PC-9 (cell line): ENCODE measurements around the gene CSNK2A1. TPM values are rescaled to one million over a fixed set of nuclear protein-coding genes. Genes with fewer than 3 reads are reported as not detected.
A peak's percentile ranks its signal among the peaks of the same experiment; 100 is the strongest.

Source experiments
- BruUV-seq: library from RNA; stranded (reverse); fragments of 400-500 nt; replicated peaks from 2 replicates; lab custom pipeline; 2021; lab: Mats Ljungman, UMichigan
- CTCF ChIA-PET: fragments of 300-600 bp; sonication (Branson Sonifier 250); formaldehyde crosslinking; loops from one replicate; lab custom pipeline; 2022; ENCODE audit warnings: antibody characterized with exemption; lab: Charles Lee
- POLR2A ChIA-PET: fragments of 300-600 bp; sonication (Branson Sonifier 250); formaldehyde crosslinking; loops from one replicate; lab custom pipeline; 2022; ENCODE audit warnings: antibody characterized with exemption; ENCODE audit not compliant: unreplicated experiment; lab: Charles Lee
- DNase-seq, 2 experiments: peaks; one replicate each; pipeline versions ENCODE4 v3.0.0 to v3.0.0-alpha.2; 2015 to 2022; ENCODE audit warnings: mixed read lengths in 1 of 2
- H2AFZ ChIP-seq: fragments of 200-600 bp; sonication (generic); 2 replicates; pipeline ENCODE4 v1.8.1; 2017; ENCODE audit warnings: antibody characterized with exemption
- H3F3A ChIP-seq: fragments of 200-600 bp; sonication (generic); 2 replicates; pipeline ENCODE4 v1.8.1; 2017; ENCODE audit warnings: antibody characterized with exemption, mild to moderate bottlenecking, low read depth; ENCODE audit not compliant: insufficient read depth
- H3K27ac ChIP-seq: fragments of 200-600 bp; sonication (generic); 2 replicates; pipeline ENCODE4 v1.6.1; 2016; ENCODE audit warnings: mixed run types
- H3K27me3 ChIP-seq: fragments of 200-600 bp; sonication (generic); 2 replicates; pipeline ENCODE4 v1.6.1; 2016; ENCODE audit warnings: low read depth, mixed run types; ENCODE audit not compliant: insufficient read depth
- H3K36me3 ChIP-seq: fragments of 200-600 bp; sonication (generic); 2 replicates; pipeline ENCODE4 v1.6.1; 2016; ENCODE audit warnings: low read depth, mixed run types
- H3K4me1 ChIP-seq: fragments of 200-600 bp; sonication (generic); replicated peaks from 2 replicates; pipeline ENCODE4 v1.6.1; 2016; ENCODE audit warnings: mixed run types; ENCODE audit not compliant: insufficient read depth
- H3K4me2 ChIP-seq: fragments of 200-600 bp; sonication (generic); 2 replicates; pipeline ENCODE4 v1.6.1; 2017; ENCODE audit warnings: mixed run types
- H3K4me3 ChIP-seq: fragments of 200-600 bp; sonication (generic); 2 replicates; pipeline ENCODE4 v1.6.1; 2016; ENCODE audit warnings: mixed run types
- H3K79me2 ChIP-seq: fragments of 200-600 bp; sonication (generic); 2 replicates; pipeline ENCODE4 v1.6.1; 2017; ENCODE audit warnings: low read depth, mixed run types
- H3K9me2 ChIP-seq: fragments of 200-600 bp; sonication (generic); 2 replicates; pipeline ENCODE4 v1.8.1; 2017; ENCODE audit warnings: mild to moderate bottlenecking; ENCODE audit not compliant: insufficient read depth
- H3K9me3 ChIP-seq: fragments of 200-600 bp; sonication (generic); 2 replicates; pipeline ENCODE4 v1.8.1; 2016; ENCODE audit warnings: low read depth; ENCODE audit not compliant: insufficient read depth
- H4K20me1 ChIP-seq: fragments of 200-600 bp; sonication (generic); 2 replicates; pipeline ENCODE4 v1.8.1; 2017; ENCODE audit not compliant: insufficient read depth
- CTCF ChIP-seq: fragments of 200-600 bp; sonication (generic); conservative IDR thresholded peaks from 2 replicates; pipeline ENCODE4 v1.6.1; 2017; ENCODE audit warnings: mixed run types, antibody characterized with exemption, mild to moderate bottlenecking, moderate library complexity
- EZH2 ChIP-seq: fragments of 200-600 bp; sonication (generic); IDR thresholded peaks from 2 replicates; pipeline ENCODE4 v1.8.0; 2017; ENCODE audit warnings: antibody characterized with exemption, low read depth
- intact Hi-C: fragments of 100-400 bp; cut with micrococcal nuclease; formaldehyde crosslinking; loops from one replicate; pipeline ENCODE4 v1.10.0; 2022; ENCODE audit not compliant: unreplicated experiment
- total RNA-seq: library from RNA; stranded (reverse); gene quantifications from 2 replicates; pipeline ENCODE4 v1.2.3, GENCODE V29; 2021

Gene CSNK2A1
- total RNA-seq, 1 experiment from 2014 or later = 222 TPM

GRCh38 chr20:445514-446336 is 97.9 kb downstream of the CSNK2A1 start:
- Histone ChIP-seq H3K9me3 (no peaks in the 10 kb centered on the region), H3K27ac (peak overlapping the region; percentile 13; the same call in 1 of the 2 replicates), H3K4me3 (no peak overlapping the region), H3F3A (peaks cover 6% of the 10 kb centered on the region; the same call in 1 of the 2 replicates), H3K36me3 (peaks cover 23% of the 10 kb centered on the region), H3K4me1 (peaks cover 12% of the 10 kb centered on the region), H3K9me2 (no peaks in the 10 kb centered on the region), H4K20me1 (peaks cover 35% of the 10 kb centered on the region), H3K4me2 (no peak overlapping the region), H3K27me3 (no peaks in the 10 kb centered on the region), H2AFZ (no peak overlapping the region), H3K79me2 (peaks cover 18% of the 10 kb centered on the region)
- no TSS peak for BruUV-seq
- ChIA-PET CTCF (interaction anchor here (0.6 to 0.7 kb wide), 3 partner anchors 14 to 323 kb away, joined by 3 to 4 read pairs (median 4); partner anchors contain the start of gene SLC52A3), POLR2A (interaction anchor here (0.6 kb wide), 1 partner anchor 14 kb away, joined by 3 read pairs; no protein-coding TSS in a partner anchor)
- DNase-seq = no peak
- intact Hi-C loops = no loop called here
- TF ChIP-seq CTCF = no peak
- TF ChIP-seq EZH2 = no peak

GRCh38 chr20:444862-445426 is 98.6 kb downstream of the CSNK2A1 start:
- CTCF ChIA-PET = interaction anchor here (0.7 kb wide), 1 partner anchor 323 kb away, joined by 4 read pairs; the partner anchor contains the start of gene SLC52A3
- Histone ChIP-seq H3K4me1 (peaks cover 12% of the 10 kb centered on the region), H4K20me1 (peaks cover 28% of the 10 kb centered on the region), H3K27ac (peak overlapping the region; percentile 13; the same call in 1 of the 2 replicates), H3K4me3 (no peak overlapping the region), H3K27me3 (no peaks in the 10 kb centered on the region), H3F3A (peaks cover 6% of the 10 kb centered on the region; the same call in 1 of the 2 replicates), H3K79me2 (peaks cover 11% of the 10 kb centered on the region), H3K4me2 (no peak overlapping the region), H3K9me3 (no peaks in the 10 kb centered on the region), H3K9me2 (no peaks in the 10 kb centered on the region), H2AFZ (no peak overlapping the region), H3K36me3 (peaks cover 26% of the 10 kb centered on the region)
- POLR2A ChIA-PET = no interaction called here
- TF ChIP-seq CTCF (no peak), EZH2 (no peak)
- BruUV-seq = no TSS peak
- no peak for DNase-seq
- intact Hi-C loops = no loop called here

GRCh38 chr20:444117-444516 is 99.5 kb downstream of the CSNK2A1 start:
- Histone ChIP-seq H3K9me3 (no peaks in the 10 kb centered on the region), H3K79me2 (peaks cover 5% of the 10 kb centered on the region; the same call in 1 of the 2 replicates), H3K4me2 (no peak overlapping the region), H3K9me2 (no peaks in the 10 kb centered on the region), H4K20me1 (peaks cover 20% of the 10 kb centered on the region), H3K4me3 (no peak overlapping the region), H3K27ac (no peak overlapping the region), H3K27me3 (no peaks in the 10 kb centered on the region), H3K4me1 (peaks cover 12% of the 10 kb centered on the region), H2AFZ (no peak overlapping the region), H3F3A (peaks cover 6% of the 10 kb centered on the region; the same call in 1 of the 2 replicates), H3K36me3 (peaks cover 35% of the 10 kb centered on the region)
- TF ChIP-seq EZH2 = no peak
- intact Hi-C loops = no loop called here
- ChIA-PET POLR2A (no interaction called here), CTCF (interaction anchor here (0.6 kb wide), 1 partner anchor 78 kb away, joined by 7 read pairs; no protein-coding TSS in a partner anchor)
- BruUV-seq = TSS peak; percentile 8
- DNase-seq = no peak
